HEK293T (cell line): ENCODE measurements around the gene SEPTIN12.
"Not testable (repeated sequence)": the region's sequence is repeated elsewhere in the genome, so short reads cannot be mapped to it uniquely, and the experiment has no call there.

Experiments
- CTCF ChIA-PET: fragments of 350-600 bp; formaldehyde crosslinking; extraction: SDS; loops from one replicate; lab custom pipeline; 2021; ENCODE audit warnings: antibody characterized with exemption, inconsistent platforms; lab: Yijun Ruan, JAX
- POLR2A ChIA-PET: fragments of 350-600 bp; formaldehyde crosslinking; extraction: SDS; loops from one replicate; lab custom pipeline; 2020; ENCODE audit warnings: antibody characterized with exemption, inconsistent platforms; lab: Yijun Ruan, JAX
- DNase-seq: peaks from one replicate; pipeline ENCODE4 v3.0.0; 2012; ENCODE audit warnings: mixed read lengths; ENCODE audit errors: extremely low spot score
- ARNT ChIP-seq: fragments of 450-650 bp; IDR thresholded peaks from 2 replicates; pipeline ENCODE4 v1.6.1; 2017; ENCODE audit warnings: mild to moderate bottlenecking
- BHLHE40 ChIP-seq: fragments of 450-650 bp; IDR thresholded peaks from 2 replicates; pipeline ENCODE4 v1.6.1; 2016; ENCODE audit warnings: mild to moderate bottlenecking, moderate library complexity, borderline replicate concordance
- CTBP1 ChIP-seq: fragments of 450-650 bp; IDR thresholded peaks from 2 replicates; pipeline ENCODE4 v1.6.1; 2016; ENCODE audit warnings: borderline replicate concordance
- ELF4 ChIP-seq: fragments of 450-650 bp; IDR thresholded peaks from 2 replicates; pipeline ENCODE4 v1.6.1; 2017; ENCODE audit warnings: antibody characterized with exemption
- FOXA1 ChIP-seq: fragments of 450-650 bp; IDR thresholded peaks from 2 replicates; pipeline ENCODE4 v1.6.1; 2016; ENCODE audit warnings: mild to moderate bottlenecking
- FOXK2 ChIP-seq: fragments of 450-650 bp; IDR thresholded peaks from 2 replicates; pipeline ENCODE4 v1.6.1; 2016; ENCODE audit warnings: mild to moderate bottlenecking
- FOXM1 ChIP-seq: fragments of 450-650 bp; IDR thresholded peaks from 2 replicates; pipeline ENCODE4 v1.6.1; 2017; ENCODE audit warnings: mild to moderate bottlenecking, borderline replicate concordance
- HDGF ChIP-seq: fragments of 450-650 bp; IDR thresholded peaks from 2 replicates; pipeline ENCODE4 v1.6.1; 2017; ENCODE audit warnings: antibody characterized with exemption, borderline replicate concordance
- L3MBTL2 ChIP-seq: fragments of 450-650 bp; conservative IDR thresholded peaks from 2 replicates; pipeline ENCODE4 v1.6.1; 2016; ENCODE audit warnings: mild to moderate bottlenecking
- LEF1 ChIP-seq: fragments of 450-650 bp; IDR thresholded peaks from 2 replicates; pipeline ENCODE4 v1.6.1; 2017; ENCODE audit warnings: mild to moderate bottlenecking, borderline replicate concordance
- NFRKB ChIP-seq: fragments of 450-650 bp; IDR thresholded peaks from 2 replicates; pipeline ENCODE4 v1.6.1; 2016; ENCODE audit warnings: mild to moderate bottlenecking, moderate library complexity
- SP1 ChIP-seq: fragments of 450-650 bp; IDR thresholded peaks from 2 replicates; pipeline ENCODE4 v1.6.1; 2017
- SUZ12 ChIP-seq: fragments of 450-650 bp; IDR thresholded peaks from 2 replicates; pipeline ENCODE4 v1.6.1; 2016; ENCODE audit warnings: mild to moderate bottlenecking
- TARDBP ChIP-seq: fragments of 450-650 bp; IDR thresholded peaks from 2 replicates; pipeline ENCODE4 v1.6.1; 2016
- ZNF384 ChIP-seq: fragments of 450-650 bp; IDR thresholded peaks from 2 replicates; pipeline ENCODE4 v1.6.1; 2016
- TF ChIP-seq, protein P1 (sequence below): fragments of 450-650 bp; IDR thresholded peaks from 2 replicates; pipeline ENCODE4 v1.6.1; 2016

Gene SEPTIN12

DNA sequence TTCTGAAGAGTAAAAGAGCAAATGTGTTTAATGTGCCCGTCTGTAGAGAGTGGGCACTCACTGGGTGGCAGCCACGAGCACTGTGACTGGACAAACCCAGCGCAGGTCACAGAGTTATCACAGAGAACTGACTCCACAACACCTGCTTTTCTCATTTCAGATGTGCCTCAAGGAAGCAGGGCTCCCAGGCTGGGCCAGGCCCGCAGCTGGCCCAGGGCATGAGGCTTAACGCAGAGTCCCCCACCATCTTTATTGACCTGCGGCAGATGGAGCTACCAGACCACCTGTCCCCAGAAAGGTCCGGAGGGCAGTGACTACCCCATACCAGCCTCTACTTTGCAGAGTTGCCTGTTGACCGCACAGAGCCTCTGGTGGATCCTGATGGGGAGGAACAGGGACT is 41.9 kb downstream of the SEPTIN12 start:
- ChIA-PET POLR2A (no interaction called here), CTCF (no interaction called here)
- TF ChIP-seq ELF4 = no peak
- TF ChIP-seq BHLHE40 = no peak
- no peak for TF ChIP-seq L3MBTL2
- no peak for TF ChIP-seq FOXM1
- TF ChIP-seq LEF1 = no peak
- TF ChIP-seq FOXK2 = no peak
- TF ChIP-seq NFRKB = no peak
- no peak for TF ChIP-seq SP1
- DNase-seq = no peak

DNA sequence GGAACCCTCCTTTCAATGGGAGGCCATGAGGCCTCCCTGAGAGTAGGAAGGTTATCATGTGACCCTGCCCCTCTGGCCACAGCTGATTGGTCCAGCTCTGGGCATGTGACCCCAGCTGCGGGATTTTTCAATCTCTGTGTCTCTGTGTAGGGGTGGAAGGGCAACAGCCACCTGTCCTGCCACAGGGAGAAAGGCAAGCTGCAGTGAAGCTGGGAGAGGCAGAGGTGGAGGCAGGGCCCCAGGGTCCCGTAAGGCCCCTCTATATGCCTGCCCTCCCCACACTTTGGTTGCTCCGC is 42.9 kb downstream of the SEPTIN12 start:
- TF ChIP-seq ARNT (no peak), HDGF (no peak), FOXM1 (no peak), SP1 (no peak), ZNF384 (no peak), SUZ12 (no peak)
- DNase-seq = no peak
- POLR2A ChIA-PET = interaction anchor here (2.1 kb wide), 1 partner anchor 11 kb away, joined by 8 read pairs; the partner anchor contains the start of genes ANKS3 and DNAAF8
- CTCF ChIA-PET = no interaction called here

DNA sequence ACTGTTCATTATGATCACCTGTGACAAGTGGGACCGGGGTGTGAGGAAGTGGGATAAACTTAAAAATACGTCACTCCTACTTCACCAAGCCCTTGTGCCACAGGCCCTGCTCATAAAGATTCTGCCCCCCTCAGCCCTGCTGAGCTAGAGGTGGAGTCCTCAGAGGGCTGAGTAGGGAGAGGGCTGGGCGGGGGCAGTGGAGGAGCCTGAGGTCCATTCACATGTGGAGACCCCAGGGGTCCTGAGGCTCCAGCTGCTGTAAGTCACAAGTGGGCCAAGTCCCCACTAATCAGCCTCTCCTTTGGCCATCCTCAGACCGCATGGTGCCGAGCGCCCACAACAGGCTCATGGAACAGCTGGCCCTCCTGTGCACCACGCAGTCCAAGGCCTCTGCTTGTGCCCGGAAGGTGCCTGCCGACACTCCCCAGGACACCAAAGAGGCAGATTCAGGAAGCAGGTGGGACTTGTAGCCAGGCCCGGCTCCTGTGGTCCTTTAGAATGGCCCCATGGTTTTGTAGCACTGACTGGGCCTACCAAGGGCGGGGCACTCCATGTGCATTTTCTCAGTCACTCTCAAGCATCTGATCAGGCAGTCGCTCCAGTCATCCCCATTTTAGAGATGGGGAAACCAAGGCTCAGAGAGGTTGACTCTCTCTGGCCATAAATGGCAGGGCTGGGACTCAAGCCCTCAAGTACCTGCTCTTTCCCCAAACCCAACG is 43.4 kb downstream of the SEPTIN12 start:
- no peak for DNase-seq
- ChIA-PET CTCF (no interaction called here), POLR2A (interaction anchor here (2.1 kb wide), 1 partner anchor 10 kb away, joined by 8 read pairs; the partner anchor contains the start of genes ANKS3 and DNAAF8)
- TF ChIP-seq FOXK2 (no peak), CTBP1 (no peak), ELF4 (no peak), ZNF384 (no peak), SP1 (no peak), SUZ12 (no peak), LEF1 (no peak), L3MBTL2 (no peak), TARDBP (no peak), ARNT (no peak), BHLHE40 (no peak), FOXM1 (no peak), FOXA1 (no peak)
- TF ChIP-seq, protein P1, sequence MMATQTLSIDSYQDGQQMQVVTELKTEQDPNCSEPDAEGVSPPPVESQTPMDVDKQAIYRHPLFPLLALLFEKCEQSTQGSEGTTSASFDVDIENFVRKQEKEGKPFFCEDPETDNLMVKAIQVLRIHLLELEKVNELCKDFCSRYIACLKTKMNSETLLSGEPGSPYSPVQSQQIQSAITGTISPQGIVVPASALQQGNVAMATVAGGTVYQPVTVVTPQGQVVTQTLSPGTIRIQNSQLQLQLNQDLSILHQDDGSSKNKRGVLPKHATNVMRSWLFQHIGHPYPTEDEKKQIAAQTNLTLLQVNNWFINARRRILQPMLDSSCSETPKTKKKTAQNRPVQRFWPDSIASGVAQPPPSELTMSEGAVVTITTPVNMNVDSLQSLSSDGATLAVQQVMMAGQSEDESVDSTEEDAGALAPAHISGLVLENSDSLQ = no peak

DNA sequence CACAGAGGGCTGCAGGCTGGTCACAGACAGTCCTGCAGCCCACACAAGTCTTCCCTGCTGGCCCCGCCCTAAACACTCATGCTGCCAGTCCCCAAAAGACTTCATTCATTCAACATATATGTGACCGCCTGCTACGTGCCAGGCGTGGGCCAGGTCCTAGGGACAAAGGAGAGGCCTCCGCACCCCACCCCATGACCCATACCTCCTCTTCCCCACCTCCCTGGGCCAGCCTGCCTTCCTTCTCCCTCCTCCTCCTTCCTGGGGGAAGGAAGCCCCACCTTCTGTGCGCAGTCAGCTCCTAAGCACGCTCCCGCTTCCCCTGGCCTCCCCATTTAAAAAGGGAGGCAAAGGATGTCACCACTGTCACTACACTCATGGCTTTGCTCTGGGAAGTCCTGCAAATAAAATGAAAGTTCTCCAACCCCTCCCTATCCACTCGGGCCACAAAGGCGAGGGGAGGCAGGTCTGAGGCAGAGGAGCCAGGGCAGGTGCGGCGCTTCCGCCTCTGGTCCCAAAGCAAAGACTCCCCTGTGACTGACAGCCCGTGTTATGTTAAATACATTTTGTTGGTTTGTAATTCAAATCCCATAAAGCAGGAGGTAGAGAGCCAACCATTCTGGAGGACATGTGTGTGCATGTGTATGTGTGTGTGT is 44.8 kb downstream of the SEPTIN12 start:
- CTCF ChIA-PET = no interaction called here
- no peak for TF ChIP-seq FOXM1
- no peak for TF ChIP-seq SP1
- no peak for TF ChIP-seq FOXK2
- TF ChIP-seq L3MBTL2 = no peak
- TF ChIP-seq FOXA1 = no peak
- TF ChIP-seq HDGF = no peak
- no peak for TF ChIP-seq TARDBP
- no peak for TF ChIP-seq LEF1
- TF ChIP-seq, protein P1 = no peak
- no peak for TF ChIP-seq BHLHE40
- POLR2A ChIA-PET = interaction anchor here (2.1 kb wide), 1 partner anchor 9 kb away, joined by 8 read pairs; the partner anchor contains the start of genes ANKS3 and DNAAF8
- DNase-seq = no peak

DNA sequence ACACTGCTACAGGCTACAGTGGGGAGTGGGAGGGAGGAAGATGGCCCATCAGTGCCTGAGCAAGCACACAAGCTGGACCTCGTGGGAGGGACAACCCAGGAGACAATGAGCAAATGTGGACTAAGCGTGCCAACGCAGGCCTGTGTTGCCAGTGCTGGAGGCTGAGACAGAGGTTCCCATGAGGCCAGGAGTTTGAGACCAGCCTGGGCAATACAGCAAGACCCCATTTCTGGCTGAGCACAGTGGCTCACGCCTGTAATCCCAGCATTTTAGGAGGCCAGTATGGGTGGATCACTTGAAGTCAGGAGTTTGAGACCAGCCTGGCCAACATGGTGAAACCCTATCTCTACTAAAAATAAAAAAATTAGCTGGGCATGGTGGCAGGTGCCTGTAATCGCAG is 49.8 kb downstream of the SEPTIN12 start:
- POLR2A ChIA-PET = interaction anchor here (0.9 kb wide), 1 partner anchor 30 kb away, joined by 3 read pairs; no protein-coding TSS in a partner anchor
- DNase-seq, CTCF ChIA-PET: not testable (repeated sequence)

DNA sequence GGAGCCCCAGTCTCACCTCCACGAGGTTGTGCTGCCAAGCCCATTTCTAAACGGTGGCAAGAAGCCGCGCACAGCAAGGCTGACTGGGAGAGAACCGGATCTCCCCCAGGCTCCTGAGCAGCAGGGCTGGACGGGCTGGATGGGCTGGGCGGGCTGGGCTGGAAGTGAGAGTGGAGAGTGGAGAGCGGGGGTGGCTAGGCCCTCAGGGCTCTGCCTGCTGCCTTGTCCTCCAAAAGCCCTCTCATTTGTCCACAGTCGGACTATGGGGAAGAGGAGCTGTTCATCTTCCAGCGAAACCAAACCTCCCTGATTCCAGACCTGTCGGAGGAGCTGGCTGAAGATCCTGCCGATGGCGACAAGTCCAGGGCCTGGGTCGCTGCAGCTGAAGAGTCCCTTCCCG is 50.6 kb downstream of the SEPTIN12 start:
- CTCF ChIA-PET = interaction anchor here (0.7 kb wide), 1 partner anchor 53 kb away, joined by 4 read pairs; no protein-coding TSS in a partner anchor
- TF ChIP-seq SUZ12 (no peak), ARNT (no peak), BHLHE40 (no peak), NFRKB (no peak), FOXA1 (no peak), SP1 (no peak), FOXM1 (no peak), CTBP1 (no peak), L3MBTL2 (no peak)
- POLR2A ChIA-PET = no interaction called here
- no peak for DNase-seq

DNA sequence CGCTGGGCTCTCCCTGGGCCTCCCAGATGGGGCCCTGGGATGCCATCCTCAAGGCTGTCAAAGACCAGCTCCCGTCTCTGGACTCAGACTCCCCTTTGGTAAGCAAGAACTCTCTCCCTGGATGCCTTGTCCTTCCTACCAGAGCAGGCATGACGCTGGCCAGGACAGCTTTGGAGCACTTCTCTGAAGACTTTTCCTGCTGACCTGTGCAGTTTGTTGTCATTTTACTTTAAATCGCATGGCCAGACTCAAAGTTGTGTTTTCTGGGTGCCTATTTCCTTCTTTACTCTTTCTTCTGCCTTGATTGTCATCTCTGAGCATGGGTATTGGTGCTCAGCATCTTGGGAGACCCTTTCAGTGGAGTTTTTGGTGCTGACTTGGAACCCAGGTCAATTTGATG is 51.6 kb downstream of the SEPTIN12 start:
- POLR2A ChIA-PET = no interaction called here
- CTCF ChIA-PET = no interaction called here
- DNase-seq = no peak
- TF ChIP-seq L3MBTL2 = no peak
- no peak for TF ChIP-seq ARNT
- TF ChIP-seq FOXA1 = no peak
- no peak for TF ChIP-seq HDGF
- TF ChIP-seq FOXK2 = no peak
- no peak for TF ChIP-seq CTBP1
- TF ChIP-seq FOXM1 = no peak
- no peak for TF ChIP-seq NFRKB
- no peak for TF ChIP-seq SUZ12
- TF ChIP-seq SP1 = no peak
- TF ChIP-seq, protein P1 = no peak
- no peak for TF ChIP-seq ZNF384
